Stimulated activated CD8-positive, alpha-beta memory T cell treated with anti-CD3 and anti-CD28 coated beads, Interleukin-12 subunit alpha, Interleukin-12 subunit beta, amount 100 ng/mL, for 1 hour (primary cell): ENCODE data around the gene DTX1.

ENCODE experiments used
- DNase-seq: peaks from one replicate; pipeline ENCODE4 v3.0.0-alpha.2; 2020; ENCODE audit warnings: low read depth

The DTX1 gene

GRCh38 chr12:113071135-113072112 lies 14.9 kb downstream of the DTX1 start:
- no peak for DNase-seq

GRCh38 chr12:113072136-113072535 lies 15.6 kb downstream of the DTX1 start:
- DNase-seq = no peak

GRCh38 chr12:113073586-113073985 lies 17.1 kb downstream of the DTX1 start:
- no peak for DNase-seq

GRCh38 chr12:113075137-113075683 lies 18.7 kb downstream of the DTX1 start:
- no peak for DNase-seq

GRCh38 chr12:113077057-113077858 lies 20.7 kb downstream of the DTX1 start:
- no peak for DNase-seq

DNA sequence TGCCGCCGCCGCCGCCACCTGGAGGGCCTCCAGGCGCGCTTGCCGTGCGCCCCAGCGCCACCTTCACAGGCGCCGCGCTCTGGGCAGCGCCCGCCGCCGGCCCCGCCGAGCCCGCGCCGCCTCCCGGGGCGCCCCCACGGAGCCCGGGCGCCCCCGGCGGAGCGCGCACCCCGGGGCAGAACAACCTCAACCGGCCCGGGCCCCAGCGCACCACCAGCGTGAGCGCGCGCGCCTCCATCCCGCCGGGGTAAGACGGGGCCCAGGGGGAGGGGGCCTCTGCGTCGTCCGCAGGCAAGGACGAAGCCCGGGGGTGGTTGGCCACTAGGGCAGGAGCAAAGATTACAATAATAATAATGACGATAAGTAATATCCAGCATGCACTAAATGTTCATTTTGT lies 21.3 kb downstream of the DTX1 start:
- no peak for DNase-seq

GRCh38 chr12:113081873-113082272 lies 25.3 kb downstream of the DTX1 start:
- no peak for DNase-seq

DNA sequence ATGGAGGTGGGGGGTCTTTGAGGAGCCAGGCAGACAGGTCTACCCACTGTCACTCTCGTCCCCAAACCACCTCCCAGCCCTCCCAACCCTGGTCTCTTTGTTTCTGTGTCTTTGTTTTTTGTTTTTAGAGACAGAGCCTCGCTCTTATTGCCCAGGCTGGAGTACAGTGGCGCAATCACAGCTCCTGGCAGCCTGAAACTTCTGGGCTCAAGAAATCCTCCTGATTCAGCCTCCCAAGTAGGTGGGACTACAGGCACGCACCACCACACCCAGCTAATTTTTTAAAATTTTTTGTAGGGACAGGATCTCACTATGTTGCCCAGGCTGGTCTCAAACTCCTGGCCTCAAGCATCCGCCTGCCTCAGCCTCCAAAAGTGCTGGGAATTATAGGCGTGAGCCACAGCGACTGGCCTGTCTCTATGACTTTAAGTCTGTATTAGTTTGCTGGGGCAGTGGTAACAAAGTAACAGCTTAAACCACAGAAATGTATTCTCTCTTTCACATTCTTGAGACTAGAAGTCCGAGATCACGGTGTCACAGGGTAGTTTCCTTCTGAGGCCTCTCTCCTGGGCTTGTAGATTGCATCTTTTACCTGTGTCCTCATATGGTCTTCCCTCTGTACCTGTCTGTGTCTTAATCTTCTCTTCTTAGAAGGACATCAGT lies 26.1 kb downstream of the DTX1 start:
- no peak for DNase-seq

- no peak for DNase-seq
Observed at GRCh38 chr12:113083863-113084435, 27.4 kb downstream of the DTX1 start.

GRCh38 chr12:113086249-113087164 lies 30.0 kb downstream of the DTX1 start:
- no peak for DNase-seq

GRCh38 chr12:113087193-113087592 lies 30.7 kb downstream of the DTX1 start:
- DNase-seq = no peak

GRCh38 chr12:113088037-113088436 lies 31.5 kb downstream of the DTX1 start:
- DNase-seq = no peak

DNA sequence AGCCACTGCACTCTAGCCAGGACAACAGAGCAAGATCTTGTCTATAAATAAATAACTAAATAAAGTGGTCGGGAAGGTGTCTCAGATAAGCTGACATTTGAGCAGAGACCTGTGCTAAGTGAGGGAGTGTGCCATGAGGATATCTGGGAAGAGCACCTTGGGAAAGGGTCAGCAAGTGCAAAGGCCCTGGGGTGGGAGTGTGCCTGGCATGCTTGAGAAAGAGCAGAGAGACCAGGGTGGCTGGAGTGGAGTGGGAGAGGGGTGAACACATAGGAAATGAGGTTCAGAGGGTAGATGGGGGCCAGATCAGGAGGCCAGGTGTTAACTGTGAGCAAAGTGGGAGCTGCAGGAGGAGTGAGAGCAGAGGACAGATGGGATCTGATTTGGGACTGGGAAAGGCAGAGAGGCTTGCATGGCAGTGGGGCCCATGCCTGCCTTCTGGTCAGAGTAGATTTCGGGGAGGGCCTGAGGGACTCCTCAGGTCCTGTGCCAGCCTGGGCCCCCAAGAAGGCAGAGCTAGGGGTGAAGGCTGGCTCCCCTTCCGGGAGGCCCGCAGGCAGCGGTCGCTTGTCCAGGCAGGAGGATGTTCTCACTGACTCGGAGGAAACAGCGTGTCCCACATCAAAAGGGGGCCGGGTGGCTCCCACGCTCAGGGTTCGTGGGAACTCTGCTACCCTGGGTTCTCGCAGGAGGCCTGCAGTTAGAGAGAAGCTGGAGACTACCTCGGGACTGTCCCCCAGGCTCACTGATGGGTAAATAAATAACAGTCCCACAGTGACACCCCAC lies 32.6 kb downstream of the DTX1 start:
- DNase-seq = no peak

DNA sequence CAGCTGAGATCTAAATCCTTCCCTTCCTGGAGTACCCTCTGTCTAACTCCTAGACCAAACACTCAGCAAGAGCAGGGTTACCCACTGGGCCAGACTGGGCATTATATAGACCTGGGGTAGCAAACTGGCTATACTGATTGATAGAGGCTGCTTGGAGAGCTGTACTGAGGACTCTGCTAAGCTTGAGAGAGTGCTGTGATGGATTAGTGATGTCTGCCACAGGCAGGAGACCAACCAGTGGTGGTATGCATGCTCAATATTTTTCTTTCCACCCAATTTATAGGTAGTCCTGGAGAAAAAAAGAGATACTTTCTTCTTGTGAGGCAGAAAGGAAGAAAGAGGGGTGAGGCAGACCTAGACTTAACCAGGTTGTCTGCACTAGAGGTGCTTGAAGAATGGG lies 33.3 kb downstream of the DTX1 start:
- no peak for DNase-seq

DNA sequence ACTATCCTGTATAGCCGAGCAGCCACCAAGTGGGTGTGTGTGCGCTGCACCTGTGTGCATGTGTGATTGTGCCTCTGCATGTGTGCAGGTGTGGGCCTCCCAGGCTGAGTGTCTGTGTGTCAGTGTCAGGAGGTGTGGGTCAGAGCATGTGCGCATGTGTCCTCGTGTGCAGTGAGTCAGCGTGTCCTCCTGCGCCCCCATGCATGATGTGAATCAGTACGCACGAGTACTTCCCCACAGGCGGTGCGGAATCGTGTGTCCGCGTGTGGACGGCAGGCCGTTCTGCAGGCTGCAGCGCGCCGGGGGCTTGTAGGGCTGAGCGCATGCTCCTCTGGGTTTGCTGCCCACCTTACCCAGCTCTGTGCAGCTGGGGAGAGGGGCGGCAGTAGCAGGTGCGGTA lies 34.2 kb downstream of the DTX1 start:
- no peak for DNase-seq

DNA sequence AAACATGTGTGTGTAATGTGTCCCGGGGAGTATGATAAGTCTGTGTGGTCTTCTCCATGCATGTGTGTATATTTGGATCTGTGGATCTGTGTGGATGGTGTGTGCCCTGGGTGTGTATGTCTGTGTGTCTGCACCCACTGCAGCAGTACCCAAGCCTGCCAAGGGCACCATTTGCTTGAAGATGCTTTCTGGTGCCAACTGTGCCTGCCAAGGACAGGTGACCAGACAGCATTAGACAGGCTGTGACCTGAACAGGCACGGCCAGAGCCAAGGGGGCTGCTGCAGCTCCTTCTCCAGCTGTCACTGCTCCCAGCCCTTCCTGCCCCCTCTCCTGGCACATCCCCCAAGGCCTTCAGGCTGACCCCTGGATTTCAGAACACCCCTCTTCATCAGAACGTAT lies 35.0 kb downstream of the DTX1 start:
- DNase-seq = no peak

GRCh38 chr12:113092607-113093408 lies 36.3 kb downstream of the DTX1 start:
- no peak for DNase-seq

DNA sequence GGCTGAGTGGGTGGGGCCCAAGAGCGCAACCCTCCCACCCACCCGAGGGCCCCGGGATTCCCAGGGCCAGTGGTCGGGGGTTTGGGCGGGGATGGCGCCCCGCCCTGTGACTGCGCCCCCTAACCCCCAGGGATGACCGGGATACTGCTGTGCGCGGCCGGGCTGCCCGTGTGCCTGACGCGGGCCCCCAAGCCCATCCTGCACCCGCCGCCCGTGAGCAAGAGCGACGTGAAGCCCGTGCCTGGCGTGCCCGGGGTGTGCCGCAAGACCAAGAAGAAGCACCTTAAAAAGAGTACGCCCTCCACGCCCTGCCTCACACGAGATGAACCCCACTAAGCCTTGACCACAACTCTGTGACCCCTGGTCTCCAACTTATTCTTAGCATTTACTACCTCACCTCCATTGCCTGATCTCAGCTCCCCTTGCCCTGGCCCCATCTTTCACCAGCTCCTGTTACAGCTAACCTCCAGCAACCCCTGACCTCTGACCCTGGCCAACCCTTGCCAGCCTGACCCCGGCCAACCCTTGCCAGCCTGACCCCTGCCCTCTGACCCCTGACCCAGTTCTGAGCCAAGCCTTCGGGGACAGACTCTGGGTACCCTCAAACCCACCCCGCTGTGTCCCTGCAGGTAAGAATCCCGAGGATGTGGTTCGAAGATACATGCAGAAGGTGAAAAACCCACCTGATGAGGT lies 37.0 kb downstream of the DTX1 start:
- DNase-seq = no peak
